Activated naive CD4-positive, alpha-beta T cell treated with anti-CD3 and anti-CD28 coated beads, Interleukin-2, amount 50 U/mL, for 24 hours (primary cell): ENCODE results near the gene GOLGA6C.
A peak's percentile ranks its signal among the peaks of the same experiment; 100 is the strongest.
"Not testable (repeated sequence)": the region's sequence is repeated elsewhere in the genome, so short reads cannot be mapped to it uniquely, and the experiment has no call there.

ENCODE experiments used
- H3K27ac Mint-ChIP-seq: one replicate; pipeline ENCODE4 v1.8.0; 2021; ENCODE audit warnings: mild to moderate bottlenecking, mixed read lengths
- H3K27me3 Mint-ChIP-seq: one replicate; pipeline ENCODE4 v1.8.0; 2021; ENCODE audit warnings: mixed read lengths
- H3K36me3 Mint-ChIP-seq: one replicate; pipeline ENCODE4 v1.8.0; 2021; ENCODE audit warnings: mixed read lengths
- H3K4me1 Mint-ChIP-seq: one replicate; pipeline ENCODE4 v1.8.0; 2021; ENCODE audit warnings: mixed read lengths
- H3K4me3 Mint-ChIP-seq: one replicate; pipeline ENCODE4 v1.8.0; 2021; ENCODE audit warnings: mild to moderate bottlenecking, mixed read lengths
- H3K9me3 Mint-ChIP-seq: one replicate; pipeline ENCODE4 v1.8.0; 2021; ENCODE audit warnings: mixed read lengths

The GOLGA6C gene

DNA sequence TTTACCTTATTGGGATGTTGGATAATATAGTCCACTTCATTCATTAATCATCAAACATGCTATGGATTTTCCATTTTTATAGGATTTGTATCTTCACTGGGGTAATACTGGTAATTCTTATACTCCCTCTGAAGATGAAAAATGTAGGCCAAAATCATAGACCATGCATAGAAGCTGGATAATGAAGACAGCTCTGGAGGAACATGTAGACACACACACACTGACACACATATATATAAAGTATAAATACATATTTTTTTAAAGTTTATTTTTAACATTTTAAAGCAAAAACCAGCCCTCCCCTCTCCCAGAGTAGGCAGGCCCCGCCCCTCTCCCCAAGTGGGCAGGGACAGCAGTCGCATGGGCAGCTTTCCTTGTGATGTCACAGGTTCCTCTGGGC is at the start of gene GOLGA6C:
TSS of gene GOLGA6C (plus strand) at position 301 of the 400 bp plus-strand sequence. CDS start 265 bp downstream, outside the sequence.
- H3K4me1 Mint-ChIP-seq, H3K27me3 Mint-ChIP-seq, H3K9me3 Mint-ChIP-seq, H3K36me3 Mint-ChIP-seq, H3K4me3 Mint-ChIP-seq, H3K27ac Mint-ChIP-seq: not testable (repeated sequence)

DNA sequence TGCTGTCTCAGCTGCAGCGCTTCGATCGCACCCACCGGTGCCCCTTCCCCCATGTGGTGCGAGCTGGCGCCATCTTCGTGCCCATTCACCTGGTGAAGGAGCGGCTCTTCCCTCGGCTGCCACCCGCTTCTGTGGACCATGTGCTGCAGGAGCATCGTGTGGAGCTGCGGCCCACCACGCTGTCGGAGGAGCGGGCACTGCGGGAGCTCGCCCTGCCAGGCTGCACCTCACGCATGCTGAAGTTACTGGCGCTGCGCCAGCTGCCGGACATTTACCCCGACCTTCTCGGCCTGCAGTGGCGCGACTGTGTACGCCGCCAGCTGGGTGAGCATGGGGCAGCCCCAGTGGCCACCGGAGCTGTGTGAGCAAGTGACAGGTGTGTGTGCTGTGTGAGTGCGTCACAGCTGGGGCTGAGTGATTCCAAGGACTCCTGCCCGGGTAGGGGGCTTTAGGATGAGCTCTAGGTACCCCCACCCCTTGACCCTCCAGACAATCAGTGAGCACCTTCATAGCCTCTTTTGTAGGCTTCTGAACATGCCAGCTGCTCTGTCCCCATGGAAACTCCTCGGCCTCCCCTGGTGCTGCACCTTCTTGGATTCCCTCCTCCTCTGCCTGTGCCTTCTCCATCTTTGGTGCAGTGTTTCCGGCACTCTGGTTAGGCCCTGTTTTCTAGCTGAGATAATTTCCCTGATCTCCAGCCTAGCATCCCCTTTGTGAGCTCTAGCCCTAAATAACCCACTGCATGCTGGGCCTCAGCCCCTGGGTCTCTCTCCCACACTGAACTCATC is 49.4 kb upstream of the GOLGA6C start:
- Mint-ChIP-seq H3K4me3 (no peak overlapping the region), H3K9me3 (no peaks in the 10 kb centered on the region), H3K27me3 (no peaks in the 10 kb centered on the region), H3K36me3 (peaks cover 2% of the 10 kb centered on the region), H3K27ac (no peak overlapping the region), H3K4me1 (peaks cover 37% of the 10 kb centered on the region)

GRCh38 chr15:75209289-75209676 is 48.9 kb upstream of the GOLGA6C start:
- Mint-ChIP-seq H3K4me1 (peaks cover 32% of the 10 kb centered on the region), H3K4me3 (no peak overlapping the region), H3K9me3 (no peaks in the 10 kb centered on the region), H3K27ac (no peak overlapping the region), H3K27me3 (no peaks in the 10 kb centered on the region), H3K36me3 (peaks cover 2% of the 10 kb centered on the region)

- H3K27ac Mint-ChIP-seq = no peak overlapping the region
Measured at GRCh38 chr15:75210811-75211230, 47.3 kb upstream of the GOLGA6C start.

GRCh38 chr15:75211436-75212199 is 46.5 kb upstream of the GOLGA6C start:
- Mint-ChIP-seq H3K4me1 (peaks cover 21% of the 10 kb centered on the region), H3K27ac (no peak overlapping the region), H3K27me3 (no peaks in the 10 kb centered on the region), H3K36me3 (peaks cover 2% of the 10 kb centered on the region), H3K9me3 (no peaks in the 10 kb centered on the region), H3K4me3 (no peak overlapping the region)

More at GRCh38 chr15:75210811-75211230, 47.3 kb upstream of the GOLGA6C start:
- Mint-ChIP-seq H3K27me3 (no peaks in the 10 kb centered on the region), H3K4me1 (peaks cover 21% of the 10 kb centered on the region), H3K4me3 (no peak overlapping the region), H3K36me3 (peaks cover 2% of the 10 kb centered on the region), H3K9me3 (no peaks in the 10 kb centered on the region)

DNA sequence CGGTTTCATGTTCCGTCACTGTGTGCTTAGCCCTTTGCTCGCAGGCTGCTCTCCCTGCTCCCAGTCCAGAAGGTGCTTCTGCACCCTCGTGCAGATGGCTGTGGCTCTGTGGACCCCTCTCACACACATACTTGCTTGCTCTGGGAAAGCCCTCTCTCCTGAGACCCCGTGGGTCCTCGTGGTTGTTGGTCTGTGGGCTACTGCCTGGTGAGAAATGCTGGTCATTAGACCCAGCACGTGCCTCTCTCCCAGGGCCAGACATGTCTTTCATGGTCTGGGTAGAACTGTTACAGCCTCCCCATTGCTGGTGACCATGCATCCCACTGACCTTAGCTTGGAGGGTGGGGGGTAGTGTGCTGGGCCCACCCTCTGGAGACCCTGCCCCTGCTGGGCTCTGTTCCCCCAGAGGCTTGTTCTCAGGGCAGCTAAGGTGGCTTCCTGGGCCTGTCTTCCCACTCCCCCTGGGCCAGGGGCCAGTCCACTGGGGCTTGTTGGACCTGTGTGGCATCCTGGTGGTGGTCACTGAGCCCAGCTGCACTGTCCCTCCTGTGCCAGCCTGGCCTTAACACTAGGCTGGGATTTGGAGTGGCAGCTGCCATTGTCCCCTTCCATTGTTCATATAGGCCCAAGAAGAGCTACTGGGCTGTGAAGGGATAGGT is 45.8 kb upstream of the GOLGA6C start:
- Mint-ChIP-seq H3K4me1 (peaks cover 21% of the 10 kb centered on the region), H3K27ac (peak overlapping the region; percentile 59), H3K36me3 (peaks cover 2% of the 10 kb centered on the region), H3K27me3 (no peaks in the 10 kb centered on the region), H3K9me3 (no peaks in the 10 kb centered on the region), H3K4me3 (no peak overlapping the region)

- Mint-ChIP-seq H3K36me3 (peaks cover 2% of the 10 kb centered on the region), H3K9me3 (no peaks in the 10 kb centered on the region)
Measured at GRCh38 chr15:75213212-75213767, 44.8 kb upstream of the GOLGA6C start.

DNA sequence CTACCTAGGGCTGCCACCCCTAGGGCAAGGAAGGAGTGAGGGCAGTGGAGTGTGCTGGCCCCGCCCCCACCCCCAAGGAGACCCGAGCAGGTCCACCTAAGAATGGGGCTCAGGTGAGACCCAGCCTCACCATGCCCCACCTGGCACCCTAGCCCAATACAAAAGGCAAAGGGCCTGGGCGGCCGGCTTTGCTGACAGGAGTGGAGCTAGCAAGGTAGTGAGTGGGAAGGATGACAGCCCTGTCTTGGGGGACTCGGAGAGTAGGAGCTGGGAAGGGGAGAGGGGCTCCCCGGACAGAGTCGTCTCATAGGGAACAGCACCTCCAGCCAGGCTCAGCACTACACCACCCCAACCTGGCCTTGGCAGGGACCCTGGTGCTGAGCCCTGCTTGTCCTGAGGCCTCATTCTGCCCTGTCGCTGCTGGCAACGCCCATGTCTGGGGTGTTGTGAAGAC is 44.3 kb upstream of the GOLGA6C start:
- peak overlapping the region; percentile 35 for H3K27ac Mint-ChIP-seq
- peaks cover 2% of the 10 kb centered on the region for H3K36me3 Mint-ChIP-seq
- H3K9me3 Mint-ChIP-seq = no peaks in the 10 kb centered on the region
- peaks cover 21% of the 10 kb centered on the region for H3K4me1 Mint-ChIP-seq
- no peaks in the 10 kb centered on the region for H3K27me3 Mint-ChIP-seq
- H3K4me3 Mint-ChIP-seq = no peak overlapping the region

More at GRCh38 chr15:75213212-75213767, 44.8 kb upstream of the GOLGA6C start:
- Mint-ChIP-seq H3K4me1 (peaks cover 21% of the 10 kb centered on the region), H3K4me3 (no peak overlapping the region), H3K27me3 (no peaks in the 10 kb centered on the region), H3K27ac (no peak overlapping the region)

- H3K4me1 Mint-ChIP-seq = peaks cover 14% of the 10 kb centered on the region
- H3K36me3 Mint-ChIP-seq = peaks cover 2% of the 10 kb centered on the region
- no peaks in the 10 kb centered on the region for H3K9me3 Mint-ChIP-seq
- H3K4me3 Mint-ChIP-seq = no peak overlapping the region
- H3K27me3 Mint-ChIP-seq = no peaks in the 10 kb centered on the region
- H3K27ac Mint-ChIP-seq = no peak overlapping the region
Measured at GRCh38 chr15:75214293-75215096, 43.6 kb upstream of the GOLGA6C start.

GRCh38 chr15:75215107-75216004 is 42.8 kb upstream of the GOLGA6C start:
- H3K36me3 Mint-ChIP-seq = no peaks in the 10 kb centered on the region
- no peaks in the 10 kb centered on the region for H3K9me3 Mint-ChIP-seq
- peaks cover 6% of the 10 kb centered on the region for H3K4me1 Mint-ChIP-seq
- peak overlapping the region; percentile 35 for H3K27ac Mint-ChIP-seq
- H3K4me3 Mint-ChIP-seq = no peak overlapping the region
- no peaks in the 10 kb centered on the region for H3K27me3 Mint-ChIP-seq

GRCh38 chr15:75217012-75217411 is 41.1 kb upstream of the GOLGA6C start:
- no peaks in the 10 kb centered on the region for H3K9me3 Mint-ChIP-seq
- no peak overlapping the region for H3K27ac Mint-ChIP-seq
- H3K27me3 Mint-ChIP-seq = no peaks in the 10 kb centered on the region
- H3K4me3 Mint-ChIP-seq = no peak overlapping the region
- no peaks in the 10 kb centered on the region for H3K36me3 Mint-ChIP-seq
- H3K4me1 Mint-ChIP-seq = no peaks in the 10 kb centered on the region

DNA sequence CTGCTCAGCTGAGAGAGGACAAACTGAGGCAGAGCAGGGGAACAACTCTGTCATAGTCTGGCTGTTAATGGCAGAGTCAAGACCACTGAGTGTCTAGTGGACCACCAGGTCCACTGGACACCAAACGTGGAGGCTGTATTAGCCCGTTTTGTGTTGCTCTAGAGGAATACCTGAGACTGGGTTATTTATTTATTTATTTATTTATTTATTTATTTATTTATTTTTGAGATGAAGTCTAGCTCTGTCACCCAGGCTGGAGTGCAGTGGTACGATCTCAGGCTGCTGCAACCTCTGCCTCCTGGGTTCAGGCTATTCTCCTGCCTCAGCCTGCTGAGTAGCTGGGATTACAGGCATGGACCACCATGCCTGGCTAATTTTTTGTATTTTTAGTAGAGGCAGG is 40.6 kb upstream of the GOLGA6C start:
- H3K9me3 Mint-ChIP-seq, H3K4me3 Mint-ChIP-seq, H3K27me3 Mint-ChIP-seq, H3K27ac Mint-ChIP-seq, H3K4me1 Mint-ChIP-seq, H3K36me3 Mint-ChIP-seq: not testable (repeated sequence)

- not testable (repeated sequence) for H3K4me3 Mint-ChIP-seq, H3K36me3 Mint-ChIP-seq, H3K27me3 Mint-ChIP-seq, H3K9me3 Mint-ChIP-seq, H3K27ac Mint-ChIP-seq, H3K4me1 Mint-ChIP-seq
Measured at GRCh38 chr15:75219507-75219929, 38.6 kb upstream of the GOLGA6C start.

GRCh38 chr15:75223688-75224087 is 34.4 kb upstream of the GOLGA6C start:
- no peak overlapping the region for H3K27ac Mint-ChIP-seq

More at GRCh38 chr15:75223688-75224087, 34.4 kb upstream of the GOLGA6C start:
- no peaks in the 10 kb centered on the region for H3K9me3 Mint-ChIP-seq
- H3K4me3 Mint-ChIP-seq = no peak overlapping the region
- H3K27me3 Mint-ChIP-seq = no peaks in the 10 kb centered on the region
- H3K36me3 Mint-ChIP-seq = no peaks in the 10 kb centered on the region
- no peaks in the 10 kb centered on the region for H3K4me1 Mint-ChIP-seq
